SK-MEL-5 (cell line): ENCODE measurements around the gene TTL. TPM values are rescaled to one million over a fixed set of nuclear protein-coding genes. Genes with fewer than 3 reads are reported as not detected.

ENCODE experiments used
- DNase-seq: peaks from one replicate; pipeline ENCODE4 v3.0.0-alpha.2; 2016; ENCODE audit warnings: low read depth, low spot score
- in situ Hi-C: cut with HindIII; loops from 2 replicates; pipeline ENCODE4 v1.10.0; 2016; ENCODE audit warnings: low sequenced_read_pairs, high pct_unique_total_duplicates, low pct_unique_long_range_greater_than_20kb
- total RNA-seq: library from RNA; depleted of rRNA; stranded (reverse); fragments of >200 nt; shearing (Covaris generic); gene quantifications from 2 replicates; pipeline ENCODE4 v1.2.3, GENCODE V29; 2014

Gene TTL
- total RNA-seq, 1 experiment from 2014 or later: 66.6 TPM

GRCh38 chr2:112463256-112463655 lies 18.7 kb upstream of the TTL start:
- DNase-seq: no peak
- in situ Hi-C loops: no loop called here

GRCh38 chr2:112465382-112465781 lies 16.6 kb upstream of the TTL start:
- DNase-seq: peak; percentile 71
- in situ Hi-C loops: no loop called here

DNA sequence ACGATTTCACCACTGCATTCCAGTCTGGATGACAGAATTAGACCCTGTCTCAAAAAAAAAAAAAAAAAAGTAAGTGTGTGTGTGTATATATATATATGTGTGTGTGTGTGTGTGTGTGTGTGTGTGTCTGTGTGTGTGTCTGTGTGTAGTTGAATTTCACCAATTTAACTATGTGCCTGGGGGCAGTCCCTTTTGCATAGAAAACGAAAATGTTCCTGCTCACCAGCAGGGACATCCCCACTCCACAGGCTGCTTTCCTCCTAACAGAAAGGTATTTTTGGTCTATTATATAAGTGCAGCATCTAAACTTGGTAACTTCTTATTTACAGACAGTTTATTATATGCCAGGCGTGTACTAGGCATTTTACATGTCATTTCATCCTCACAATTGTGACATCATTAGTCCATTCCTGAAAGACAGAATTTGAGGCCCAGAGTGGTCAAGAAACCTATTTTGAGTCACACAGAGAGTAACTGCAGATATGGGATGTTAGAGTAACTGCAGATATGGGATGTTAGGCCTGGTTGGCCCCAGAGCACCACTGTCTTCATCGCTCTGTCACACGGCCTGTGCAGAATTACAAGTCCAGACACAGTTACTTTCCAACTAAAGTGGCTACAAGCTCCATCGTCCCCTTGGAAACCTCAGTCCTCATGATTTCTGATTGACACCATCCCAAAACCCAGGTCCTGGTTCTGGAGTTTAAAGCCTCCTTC lies 9.3 kb upstream of the TTL start:
- no peak for DNase-seq
- in situ Hi-C loops: no loop called here

- DNase-seq: no peak
- in situ Hi-C loops: no loop called here
Measured at GRCh38 chr2:112474844-112475486, 7.0 kb upstream of the TTL start.

DNA sequence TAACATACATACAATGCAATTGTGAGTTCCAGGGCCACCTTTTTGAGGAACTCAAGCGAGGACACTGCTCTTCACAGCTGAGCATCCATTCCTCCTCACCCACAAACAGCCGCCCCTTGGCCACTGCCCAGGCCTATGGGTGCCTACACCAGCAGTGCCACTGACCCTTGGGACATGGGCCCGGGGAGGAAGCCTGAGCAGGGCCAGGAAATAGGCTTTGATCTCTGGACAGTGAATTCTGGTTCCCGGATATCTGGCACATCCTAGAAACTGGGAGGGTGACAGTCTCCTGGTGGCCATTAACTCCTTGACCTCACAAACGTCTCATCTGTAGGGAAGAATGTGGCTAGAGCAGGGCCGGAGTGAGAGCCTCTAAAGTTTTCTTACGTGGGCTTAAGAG lies 5.5 kb upstream of the TTL start:
- in situ Hi-C loops: no loop called here
- no peak for DNase-seq

GRCh38 chr2:112480530-112481049 lies 1.4 kb upstream of the TTL start:
- DNase-seq: no peak
- in situ Hi-C loops: no loop called here

GRCh38 chr2:112481050-112481527 lies 867 bp upstream of the TTL start:
- in situ Hi-C loops: no loop called here
- peak; percentile 82 for DNase-seq

DNA sequence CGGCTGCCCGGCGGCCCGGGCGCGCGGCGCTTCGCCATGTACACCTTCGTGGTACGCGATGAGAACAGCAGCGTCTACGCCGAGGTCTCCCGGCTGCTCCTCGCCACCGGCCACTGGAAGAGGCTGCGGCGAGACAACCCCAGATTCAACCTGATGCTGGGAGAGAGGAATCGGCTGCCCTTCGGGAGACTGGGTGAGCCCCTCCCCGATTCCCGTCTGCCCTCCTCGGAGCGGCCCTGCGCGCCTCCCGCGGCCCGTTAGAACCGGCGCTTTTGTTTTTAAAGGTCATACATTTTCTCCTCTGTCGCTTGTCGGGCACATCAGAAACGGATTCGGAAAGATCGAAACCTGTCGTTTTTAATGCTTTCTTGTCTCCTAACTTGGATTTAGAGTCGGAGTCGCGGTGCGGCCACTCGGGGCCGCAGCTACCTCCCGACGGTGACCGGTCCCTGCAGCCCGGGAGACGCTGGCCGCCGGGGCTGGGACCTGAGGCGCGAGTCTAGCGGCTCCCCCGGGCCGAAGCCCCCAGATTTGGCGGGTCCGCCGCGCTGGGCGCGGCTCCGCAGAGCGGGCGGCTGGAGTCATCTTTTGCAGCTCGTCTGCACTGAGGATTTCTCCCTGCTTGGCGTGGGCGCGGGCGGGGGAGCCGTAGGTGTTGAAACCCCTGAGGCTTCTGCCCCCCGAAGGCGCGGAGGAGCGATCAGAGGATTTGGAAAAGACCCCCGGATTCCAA lies 519 bp downstream of the TTL start:
- DNase-seq: peak; percentile 25

DNA sequence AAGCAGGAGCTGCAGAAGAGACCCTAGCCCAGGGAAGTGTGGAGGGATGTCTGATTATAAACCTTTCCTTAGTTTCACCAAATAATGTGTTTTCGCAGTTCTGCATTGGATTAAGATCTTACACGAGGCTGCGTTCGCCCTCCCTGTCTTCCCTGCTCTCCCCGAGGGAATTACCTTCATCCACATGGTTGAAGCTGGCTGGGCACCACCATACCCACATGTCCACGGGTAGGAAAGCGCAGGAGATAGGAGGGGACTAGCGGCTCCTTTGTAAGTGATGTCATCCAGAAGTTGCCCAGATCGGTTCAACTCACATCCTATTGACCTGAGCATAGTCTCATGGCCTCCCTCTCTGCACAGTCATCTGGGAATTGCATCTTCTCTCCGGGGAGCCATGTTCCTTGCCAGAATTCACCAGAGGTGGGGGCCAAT lies 1.1 kb downstream of the TTL start:
- in situ Hi-C loops: no loop called here
- peak; percentile 74 for DNase-seq

More for the DNA sequence above, 519 bp downstream of the TTL start:
- in situ Hi-C loops: no loop called here

GRCh38 chr2:112483831-112484230 lies 1.9 kb downstream of the TTL start:
- in situ Hi-C loops: no loop called here
- no peak for DNase-seq

- DNase-seq: no peak
- in situ Hi-C loops: no loop called here
Measured at GRCh38 chr2:112485849-112486248, 3.9 kb downstream of the TTL start.

DNA sequence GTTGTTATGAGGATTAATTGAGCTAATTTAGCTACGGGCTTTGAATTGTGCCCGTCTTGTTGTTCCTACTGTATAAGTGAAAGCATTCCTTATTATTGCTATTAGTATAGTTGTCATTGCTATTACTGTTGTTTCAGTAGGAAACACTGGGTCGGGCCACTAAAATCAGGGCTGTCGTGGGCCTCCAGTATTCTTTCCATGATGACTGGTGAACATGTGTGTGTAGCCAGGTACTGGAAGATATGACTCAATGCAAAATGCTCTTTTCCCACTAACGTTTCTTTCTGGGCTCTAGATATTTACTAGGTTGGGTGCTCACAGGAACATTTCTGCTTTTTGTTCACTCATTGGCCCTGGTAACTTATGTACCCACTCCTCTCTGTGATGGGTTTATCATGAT lies 4.9 kb downstream of the TTL start:
- DNase-seq: no peak
- in situ Hi-C loops: no loop called here

DNA sequence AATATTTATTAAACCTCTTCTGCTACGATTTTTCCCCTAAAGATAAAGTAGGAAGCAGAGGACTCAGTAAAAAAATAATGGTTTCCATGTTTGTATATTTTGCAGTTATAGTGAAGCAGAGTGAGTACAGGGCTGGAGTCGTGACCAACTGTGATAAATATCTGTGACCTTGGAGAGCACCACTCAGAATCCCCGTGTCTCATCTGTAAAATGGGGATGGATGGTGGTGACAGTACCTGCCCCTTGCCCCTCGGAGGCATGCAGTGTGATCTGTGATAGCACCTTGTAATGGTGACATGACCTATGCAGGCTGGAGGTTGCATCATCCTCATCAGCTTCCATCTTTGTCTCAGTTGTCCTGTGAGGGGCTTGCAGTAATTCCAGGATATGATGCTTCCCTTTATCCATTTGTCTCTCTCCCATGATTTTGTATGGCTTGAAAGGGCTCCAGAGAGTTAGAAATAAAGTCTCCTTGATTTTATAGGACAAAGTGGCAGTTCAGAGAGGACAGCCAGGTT lies 5.5 kb downstream of the TTL start:
- in situ Hi-C loops: no loop called here
- DNase-seq: no peak

GRCh38 chr2:112488201-112488600 lies 6.2 kb downstream of the TTL start:
- DNase-seq: no peak
- in situ Hi-C loops: no loop called here

DNA sequence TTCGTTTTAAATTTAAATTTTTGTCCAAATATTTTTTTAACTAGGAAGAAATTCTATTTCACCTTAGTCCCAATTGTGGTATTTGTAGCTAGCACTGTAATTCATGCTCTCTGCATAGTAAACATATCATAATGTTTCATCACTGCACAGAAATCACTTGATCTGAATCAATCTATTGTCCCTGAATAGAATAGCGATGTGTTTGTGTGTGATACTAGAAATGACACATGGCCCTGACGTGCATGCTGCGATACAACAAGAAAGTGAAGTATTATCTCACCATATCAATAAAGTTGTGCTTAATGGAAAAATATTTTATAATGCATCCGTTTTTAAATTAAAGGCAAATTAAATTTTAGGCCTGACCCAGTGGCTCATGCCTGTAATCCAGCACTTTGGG lies 10.0 kb downstream of the TTL start:
- DNase-seq: peak; percentile 91
- in situ Hi-C loops: no loop called here

GRCh38 chr2:112493048-112493447 lies 11.1 kb downstream of the TTL start:
- in situ Hi-C loops: no loop called here
- DNase-seq: peak; percentile 16

GRCh38 chr2:112493858-112494648 lies 12.1 kb downstream of the TTL start:
- in situ Hi-C loops: no loop called here
- DNase-seq: peak; percentile 26
